Type B pancreatic cell (in vitro differentiated cells): ENCODE data around the gene LATS1. TPM values are rescaled to one million over a fixed set of nuclear protein-coding genes. Genes with fewer than 3 reads are reported as not detected.

ENCODE experiments used
- DNase-seq: peaks from one replicate; pipeline ENCODE4 v3.0.0; 2021; ENCODE audit warnings: mixed read lengths; ENCODE audit not compliant: unreplicated experiment; ENCODE audit errors: extremely low spot score
- H3K27ac Mint-ChIP-seq: 2 replicates; pipeline ENCODE4 v1.8.0; 2021; ENCODE audit warnings: mild to moderate bottlenecking, mixed read lengths
- H3K27me3 Mint-ChIP-seq: 2 replicates; pipeline ENCODE4 v1.8.0; 2021; ENCODE audit warnings: mixed read lengths
- H3K36me3 Mint-ChIP-seq: 2 replicates; pipeline ENCODE4 v1.8.0; 2021; ENCODE audit warnings: mixed read lengths
- H3K4me1 Mint-ChIP-seq: one replicate; pipeline ENCODE4 v1.8.0; 2021; ENCODE audit warnings: mixed read lengths; ENCODE audit not compliant: unreplicated experiment
- H3K4me3 Mint-ChIP-seq: 2 replicates; pipeline ENCODE4 v1.8.0; 2021; ENCODE audit warnings: mild to moderate bottlenecking, mixed read lengths
- H3K9me3 Mint-ChIP-seq: 2 replicates; pipeline ENCODE4 v1.8.0; 2021; ENCODE audit warnings: mixed read lengths
- CTCF ChIP-seq: fragments of 200-600 bp; sonication (generic); conservative IDR thresholded peaks from 2 replicates; pipeline ENCODE4 v1.5.0; 2021; ENCODE audit warnings: antibody characterized with exemption, mild to moderate bottlenecking
- long read RNA-seq: library from polyadenylated mRNA; unstranded; transcript quantifications from one replicate; pipeline ENCODE4 v2.0.0, GENCODE V29; 2020
- total RNA-seq: library from RNA; stranded (reverse); gene quantifications from 2 replicates; pipeline ENCODE4 v1.2.1, GENCODE V29; 2021; ENCODE audit warnings: low replicate concordance

Gene LATS1
- 31.0 and 33.3 TPM in 2 replicates for total RNA-seq
- long read RNA-seq, partial matches to known transcripts: 2 of 6 reads
- long read RNA-seq, other reads (novel, unspliced or antisense): 3 of 6 reads

- peak; percentile 92 for DNase-seq
- TF ChIP-seq CTCF: no peak
- peaks cover 19% of the 10 kb centered on the region for H3K4me1 Mint-ChIP-seq
- H3K36me3 Mint-ChIP-seq: peaks cover 11% of the 10 kb centered on the region
- H3K27me3 Mint-ChIP-seq: no peaks in the 10 kb centered on the region
- H3K4me3 Mint-ChIP-seq: peak within 1 kb of the TSS; percentile 94
- H3K27ac Mint-ChIP-seq: peak within 1 kb of the TSS; percentile 93
- H3K9me3 Mint-ChIP-seq: no peaks in the 10 kb centered on the region
Measured at GRCh38 chr6:149717588-149718458, at the start of gene LATS1. LATS1 (minus strand) TSS chr6:149718101; CDS start chr6:149702126, 15,975 bp downstream.

GRCh38 chr6:149766156-149766769 lies 48.4 kb upstream of the LATS1 start:
- TF ChIP-seq CTCF: no peak
- Mint-ChIP-seq H3K4me3 (no peak overlapping the region), H3K36me3 (peaks cover 24% of the 10 kb centered on the region), H3K4me1 (no peaks in the 10 kb centered on the region), H3K9me3 (peaks cover 5% of the 10 kb centered on the region), H3K27ac (no peak overlapping the region), H3K27me3 (no peaks in the 10 kb centered on the region)
- no peak for DNase-seq

GRCh38 chr6:149763866-149764265 lies 46.0 kb upstream of the LATS1 start:
- no peak overlapping the region for H3K27ac Mint-ChIP-seq
- no peak for TF ChIP-seq CTCF
- H3K36me3 Mint-ChIP-seq: peaks cover 20% of the 10 kb centered on the region
- H3K4me3 Mint-ChIP-seq: no peak overlapping the region
- H3K27me3 Mint-ChIP-seq: no peaks in the 10 kb centered on the region
- DNase-seq: no peak
- peaks cover 5% of the 10 kb centered on the region for H3K9me3 Mint-ChIP-seq
- no peaks in the 10 kb centered on the region for H3K4me1 Mint-ChIP-seq

- Mint-ChIP-seq H3K27ac (no peak overlapping the region), H3K4me3 (no peak overlapping the region), H3K36me3 (peaks cover 16% of the 10 kb centered on the region), H3K9me3 (peaks cover 5% of the 10 kb centered on the region), H3K27me3 (no peaks in the 10 kb centered on the region), H3K4me1 (no peaks in the 10 kb centered on the region)
- DNase-seq: no peak
- no peak for TF ChIP-seq CTCF
Measured at GRCh38 chr6:149761438-149761837, 43.5 kb upstream of the LATS1 start.

- no peak overlapping the region for H3K4me3 Mint-ChIP-seq
- no peaks in the 10 kb centered on the region for H3K4me1 Mint-ChIP-seq
- no peaks in the 10 kb centered on the region for H3K27me3 Mint-ChIP-seq
- H3K9me3 Mint-ChIP-seq: no peaks in the 10 kb centered on the region
- TF ChIP-seq CTCF: no peak
- DNase-seq: no peak
- peaks cover 10% of the 10 kb centered on the region for H3K36me3 Mint-ChIP-seq
- no peak overlapping the region for H3K27ac Mint-ChIP-seq
Measured at GRCh38 chr6:149756261-149756636, 38.3 kb upstream of the LATS1 start.
